Bronchial epithelial cell (primary cell): ENCODE measurements around the gene SPINK1. TPM values are rescaled to one million over a fixed set of nuclear protein-coding genes. Genes with fewer than 3 reads are reported as not detected.
A peak's percentile ranks its signal among the peaks of the same experiment; 100 is the strongest.
"Not testable (repeated sequence)": the region's sequence is repeated elsewhere in the genome, so short reads cannot be mapped to it uniquely, and the experiment has no call there.

Experiments
- DNase-seq: peaks from one replicate; pipeline ENCODE4 v3.0.0-alpha.2; 2010; ENCODE audit warnings: low read depth
- FAIRE-seq: peaks from 2 replicates; lab custom pipeline; 2011; peaks lifted over from hg19 to GRCh38; lab: Jason Lieb, UNC
- H3K27me3 ChIP-seq: 2 replicates; pipeline ENCODE4 v1.5.1; 2011; ENCODE audit warnings: low read length; ENCODE audit not compliant: control insufficient read depth, insufficient read depth
- H3K36me3 ChIP-seq: 2 replicates; pipeline ENCODE4 v1.5.1; 2011; ENCODE audit warnings: low read length; ENCODE audit not compliant: control insufficient read depth, insufficient read depth
- H3K4me3 ChIP-seq: 2 replicates; pipeline ENCODE4 v1.5.1; 2011; ENCODE audit warnings: mild to moderate bottlenecking, low read depth, low read length, control low read depth
- total RNA-seq: library from RNA; depleted of rRNA; stranded (reverse); fragments of >200 nt; gene quantifications from 2 replicates; pipeline ENCODE4 v1.2.1, GENCODE V29; 2014
- TF ChIP-seq, protein P1 (sequence below): IDR thresholded peaks from 2 replicates; pipeline ENCODE4 v1.5.1; 2011; ENCODE audit warnings: mild to moderate bottlenecking, moderate library complexity, low read length, control low read depth, inconsistent platforms; ENCODE audit not compliant: insufficient read depth, severe bottlenecking

The SPINK1 gene
- total RNA-seq, 1 donor from 2014 or later, result 1.1 TPM

DNA sequence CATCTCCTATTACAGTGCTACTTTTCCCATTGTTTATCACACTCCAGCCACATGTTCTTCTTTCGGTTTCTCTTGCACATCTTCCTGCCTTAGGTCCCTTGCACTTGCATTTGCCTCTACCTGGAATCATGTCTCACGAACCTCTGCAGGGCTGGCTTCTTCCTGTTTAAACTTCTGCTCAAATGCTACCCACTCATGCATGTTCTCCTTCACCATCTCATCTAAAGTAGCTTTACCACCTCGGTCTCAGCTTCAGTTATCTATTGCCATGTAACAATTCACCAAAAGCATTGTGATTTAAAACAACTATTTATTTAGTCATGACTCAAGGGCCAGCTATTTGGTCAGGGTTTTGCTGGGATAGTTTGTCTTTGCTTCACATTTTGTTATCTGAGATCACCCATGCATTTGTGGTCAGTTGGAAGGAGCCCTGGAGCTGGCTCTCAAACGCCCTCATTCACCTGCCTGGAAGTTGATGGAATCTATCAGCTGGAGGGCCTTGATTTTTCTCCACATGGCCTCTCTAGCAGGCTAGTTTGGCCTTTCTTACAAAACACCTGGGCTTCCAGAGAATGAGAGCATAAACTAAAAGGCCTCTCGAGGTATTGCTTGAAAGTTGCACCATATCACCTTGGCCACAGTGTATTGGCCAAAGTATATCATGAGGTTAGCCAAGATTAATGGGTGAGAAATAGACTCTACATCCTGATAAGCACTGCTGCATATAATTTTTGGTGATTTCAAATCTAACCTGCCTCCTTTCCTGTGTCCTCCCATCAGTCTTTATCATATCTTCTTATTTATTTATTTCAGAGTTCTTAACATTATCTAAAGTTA lies 21.4 kb downstream of the SPINK1 start:
- peak; percentile 34 for DNase-seq

DNA sequence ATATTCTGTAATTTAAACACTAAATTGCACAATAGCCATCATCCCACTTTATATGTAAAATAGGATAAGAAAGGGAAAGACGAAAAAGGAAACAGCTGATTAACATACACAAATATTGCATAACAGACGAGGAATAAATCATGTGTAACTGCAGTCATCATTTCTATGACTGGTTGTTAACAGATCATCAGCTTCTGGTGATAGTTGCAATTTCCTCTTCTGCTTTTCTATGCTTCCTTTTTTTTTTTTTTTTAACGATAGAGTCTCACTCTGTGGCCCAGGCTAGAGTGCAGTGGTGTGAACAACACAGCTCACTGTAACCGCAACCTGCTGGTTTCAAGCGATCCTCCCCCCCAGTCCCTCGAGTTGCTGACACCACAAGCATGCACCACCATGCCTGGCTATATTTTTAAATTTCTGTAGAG lies 26.4 kb downstream of the SPINK1 start:
- TF ChIP-seq, protein P1, sequence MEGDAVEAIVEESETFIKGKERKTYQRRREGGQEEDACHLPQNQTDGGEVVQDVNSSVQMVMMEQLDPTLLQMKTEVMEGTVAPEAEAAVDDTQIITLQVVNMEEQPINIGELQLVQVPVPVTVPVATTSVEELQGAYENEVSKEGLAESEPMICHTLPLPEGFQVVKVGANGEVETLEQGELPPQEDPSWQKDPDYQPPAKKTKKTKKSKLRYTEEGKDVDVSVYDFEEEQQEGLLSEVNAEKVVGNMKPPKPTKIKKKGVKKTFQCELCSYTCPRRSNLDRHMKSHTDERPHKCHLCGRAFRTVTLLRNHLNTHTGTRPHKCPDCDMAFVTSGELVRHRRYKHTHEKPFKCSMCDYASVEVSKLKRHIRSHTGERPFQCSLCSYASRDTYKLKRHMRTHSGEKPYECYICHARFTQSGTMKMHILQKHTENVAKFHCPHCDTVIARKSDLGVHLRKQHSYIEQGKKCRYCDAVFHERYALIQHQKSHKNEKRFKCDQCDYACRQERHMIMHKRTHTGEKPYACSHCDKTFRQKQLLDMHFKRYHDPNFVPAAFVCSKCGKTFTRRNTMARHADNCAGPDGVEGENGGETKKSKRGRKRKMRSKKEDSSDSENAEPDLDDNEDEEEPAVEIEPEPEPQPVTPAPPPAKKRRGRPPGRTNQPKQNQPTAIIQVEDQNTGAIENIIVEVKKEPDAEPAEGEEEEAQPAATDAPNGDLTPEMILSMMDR, result no peak
- H3K36me3 ChIP-seq, result no peaks in the 10 kb centered on the region
- no peak overlapping the region for H3K4me3 ChIP-seq
- FAIRE-seq, result peak; percentile 60
- peak; percentile 81 for DNase-seq
- peaks cover 3% of the 10 kb centered on the region for H3K27me3 ChIP-seq

More for the DNA sequence above, 21.4 kb downstream of the SPINK1 start:
- TF ChIP-seq, protein P1, result no peak
- FAIRE-seq, result no peak
- Histone ChIP-seq H3K4me3 (no peak overlapping the region), H3K36me3 (no peaks in the 10 kb centered on the region), H3K27me3 (no peaks in the 10 kb centered on the region)

DNA sequence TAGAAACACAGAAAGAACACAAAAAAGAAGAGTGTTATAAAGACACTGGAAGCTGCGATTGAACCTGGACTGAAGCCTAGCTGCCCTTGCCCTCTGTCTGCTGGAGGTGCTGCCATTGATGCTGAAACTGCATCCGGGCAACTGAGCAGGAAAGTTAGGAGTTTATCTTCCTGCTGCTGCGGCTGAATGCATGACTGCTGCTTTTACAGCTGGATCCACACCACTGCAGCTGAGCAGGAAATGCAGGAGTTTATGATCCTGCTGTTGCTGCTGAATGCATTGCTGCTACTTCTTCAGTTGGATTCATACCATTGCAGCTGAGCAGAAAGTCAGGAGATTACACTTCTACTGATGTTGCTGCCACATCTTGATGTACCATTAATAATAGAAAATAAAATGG lies 27.1 kb downstream of the SPINK1 start:
- Histone ChIP-seq H3K4me3 (no peak overlapping the region), H3K36me3 (no peaks in the 10 kb centered on the region), H3K27me3 (peaks cover 3% of the 10 kb centered on the region)
- no peak for FAIRE-seq
- TF ChIP-seq, protein P1, result no peak
- no peak for DNase-seq

GRCh38 chr5:147803926-147804325 lies 27.5 kb downstream of the SPINK1 start:
- peak; percentile 30 for DNase-seq
- TF ChIP-seq, protein P1, result no peak
- H3K4me3 ChIP-seq, result no peak overlapping the region
- no peaks in the 10 kb centered on the region for H3K36me3 ChIP-seq
- no peak for FAIRE-seq
- H3K27me3 ChIP-seq, result peaks cover 3% of the 10 kb centered on the region

- H3K36me3 ChIP-seq, FAIRE-seq, DNase-seq, H3K27me3 ChIP-seq, H3K4me3 ChIP-seq: not testable (repeated sequence)
Measured at GRCh38 chr5:147803161-147803560, 28.3 kb downstream of the SPINK1 start.

DNA sequence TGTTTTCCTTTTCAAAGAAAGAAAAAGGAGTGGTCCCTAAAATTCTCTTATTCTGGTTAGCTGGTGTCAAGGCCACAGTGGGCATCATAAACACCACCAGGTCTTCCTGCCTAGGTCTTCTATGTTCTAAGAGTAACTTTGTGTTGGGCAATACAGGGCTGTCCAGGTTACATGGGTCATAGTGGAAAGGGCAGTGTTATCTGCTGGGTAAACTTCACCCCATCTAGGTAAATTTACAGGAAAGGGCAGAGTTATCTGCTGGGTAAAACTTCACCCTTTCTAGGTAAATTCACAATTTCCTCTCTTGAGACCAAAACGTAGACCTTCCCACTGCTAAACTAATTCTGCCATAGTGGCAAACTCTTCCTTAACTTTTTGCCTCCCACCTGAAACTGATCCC lies 30.0 kb downstream of the SPINK1 start:
- no peak for DNase-seq
- FAIRE-seq, result no peak
- no peak overlapping the region for H3K4me3 ChIP-seq
- TF ChIP-seq, protein P1, result no peak
- no peaks in the 10 kb centered on the region for H3K36me3 ChIP-seq
- H3K27me3 ChIP-seq, result peaks cover 3% of the 10 kb centered on the region
